SK-N-SH (cell line): ENCODE results near the gene RNASET2.
"Not testable (repeated sequence)": the region's sequence is repeated elsewhere in the genome, so short reads cannot be mapped to it uniquely, and the experiment has no call there.

Experiments
- CHD2 ChIP-seq: fragments of 150-350 bp; IDR thresholded peaks from 2 replicates; pipeline ENCODE4 v1.6.1; 2018; ENCODE audit warnings: low read length; ENCODE audit not compliant: partially characterized antibody
- CTCF ChIP-seq: fragments of 200-600 bp; sonication (generic); IDR thresholded peaks from 2 replicates; pipeline ENCODE4 v1.6.1; 2017; ENCODE audit warnings: antibody characterized with exemption, mild to moderate bottlenecking, moderate library complexity
- FOXM1 ChIP-seq: IDR thresholded peaks from 2 replicates; pipeline ENCODE4 v1.4.0; 2012; ENCODE audit warnings: low read depth, mild to moderate bottlenecking
- GABPA ChIP-seq: IDR thresholded peaks from 2 replicates; pipeline ENCODE4 v1.4.0; 2012; ENCODE audit warnings: low read depth, mild to moderate bottlenecking
- GATA2 ChIP-seq: sonication (generic); formaldehyde crosslinking; IDR thresholded peaks from 2 replicates; pipeline ENCODE4 v1.5.0; 2020; ENCODE audit warnings: mild to moderate bottlenecking, missing genetic modification reagents
- POLR2AphosphoS5 ChIP-seq: IDR thresholded peaks from 2 replicates; pipeline ENCODE4 v1.6.1; 2012; ENCODE audit warnings: low read depth, low read length
- RFX5 ChIP-seq: IDR thresholded peaks from 2 replicates; pipeline ENCODE4 v1.6.1; 2012; ENCODE audit warnings: mild to moderate bottlenecking, improper control_type of control experiment, low read length
- SIN3A ChIP-seq: IDR thresholded peaks from 2 replicates; pipeline ENCODE4 v1.6.1; 2012; ENCODE audit warnings: low read depth, mild to moderate bottlenecking, low read length, moderate library complexity, borderline replicate concordance
- SMC3 ChIP-seq: IDR thresholded peaks from 2 replicates; pipeline ENCODE4 v1.6.1; 2012; ENCODE audit warnings: low read depth, low read length, improper control_type of control experiment
- TCF12 ChIP-seq: IDR thresholded peaks from 2 replicates; pipeline ENCODE4 v1.4.0; 2012
- TEAD4 ChIP-seq: IDR thresholded peaks from 2 replicates; pipeline ENCODE4 v1.4.0; 2012; ENCODE audit warnings: mild to moderate bottlenecking, borderline replicate concordance; ENCODE audit not compliant: insufficient read depth
- TF ChIP-seq, protein P1 (sequence below): IDR thresholded peaks from 2 replicates; pipeline ENCODE4 v1.4.0; 2012; ENCODE audit warnings: low read depth
- TF ChIP-seq, protein P2 (sequence below): IDR thresholded peaks from 2 replicates; pipeline ENCODE4 v1.6.1; 2012; ENCODE audit warnings: mild to moderate bottlenecking, low read depth, low read length, moderate library complexity
- TF ChIP-seq, protein P3 (sequence below): fragments of 150-350 bp; IDR thresholded peaks from 2 replicates; pipeline ENCODE4 v1.6.1; 2017; ENCODE audit warnings: antibody characterized with exemption, low read length, low read depth, borderline replicate concordance

DNA sequence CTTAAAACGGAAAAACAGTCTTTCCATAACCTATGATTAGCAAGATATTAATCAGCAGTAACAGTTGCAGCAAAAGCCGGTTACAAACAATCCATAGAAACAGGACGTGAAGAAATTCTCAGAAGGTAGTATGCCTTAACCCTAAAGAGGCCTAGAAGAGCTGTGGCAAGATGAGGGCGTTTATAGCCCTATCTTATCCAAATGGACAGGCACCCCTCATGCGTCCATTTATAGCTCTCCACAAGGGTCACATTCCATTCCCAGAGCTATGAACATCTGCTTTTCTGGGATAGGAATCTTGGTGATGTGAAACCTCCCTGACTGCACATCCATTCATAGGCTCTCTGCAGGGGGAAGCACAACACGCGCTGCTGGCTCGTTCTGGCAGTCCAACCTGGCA, 40.9 kb downstream of the RNASET2 start:
- TF ChIP-seq RFX5, FOXM1, CTCF, POLR2AphosphoS5, CHD2, GABPA, TEAD4, SMC3, GATA2, TCF12, SIN3A: not testable (repeated sequence)
- TF ChIP-seq, protein P1, sequence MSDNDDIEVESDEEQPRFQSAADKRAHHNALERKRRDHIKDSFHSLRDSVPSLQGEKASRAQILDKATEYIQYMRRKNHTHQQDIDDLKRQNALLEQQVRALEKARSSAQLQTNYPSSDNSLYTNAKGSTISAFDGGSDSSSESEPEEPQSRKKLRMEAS: not testable (repeated sequence)
- TF ChIP-seq, protein P2, sequence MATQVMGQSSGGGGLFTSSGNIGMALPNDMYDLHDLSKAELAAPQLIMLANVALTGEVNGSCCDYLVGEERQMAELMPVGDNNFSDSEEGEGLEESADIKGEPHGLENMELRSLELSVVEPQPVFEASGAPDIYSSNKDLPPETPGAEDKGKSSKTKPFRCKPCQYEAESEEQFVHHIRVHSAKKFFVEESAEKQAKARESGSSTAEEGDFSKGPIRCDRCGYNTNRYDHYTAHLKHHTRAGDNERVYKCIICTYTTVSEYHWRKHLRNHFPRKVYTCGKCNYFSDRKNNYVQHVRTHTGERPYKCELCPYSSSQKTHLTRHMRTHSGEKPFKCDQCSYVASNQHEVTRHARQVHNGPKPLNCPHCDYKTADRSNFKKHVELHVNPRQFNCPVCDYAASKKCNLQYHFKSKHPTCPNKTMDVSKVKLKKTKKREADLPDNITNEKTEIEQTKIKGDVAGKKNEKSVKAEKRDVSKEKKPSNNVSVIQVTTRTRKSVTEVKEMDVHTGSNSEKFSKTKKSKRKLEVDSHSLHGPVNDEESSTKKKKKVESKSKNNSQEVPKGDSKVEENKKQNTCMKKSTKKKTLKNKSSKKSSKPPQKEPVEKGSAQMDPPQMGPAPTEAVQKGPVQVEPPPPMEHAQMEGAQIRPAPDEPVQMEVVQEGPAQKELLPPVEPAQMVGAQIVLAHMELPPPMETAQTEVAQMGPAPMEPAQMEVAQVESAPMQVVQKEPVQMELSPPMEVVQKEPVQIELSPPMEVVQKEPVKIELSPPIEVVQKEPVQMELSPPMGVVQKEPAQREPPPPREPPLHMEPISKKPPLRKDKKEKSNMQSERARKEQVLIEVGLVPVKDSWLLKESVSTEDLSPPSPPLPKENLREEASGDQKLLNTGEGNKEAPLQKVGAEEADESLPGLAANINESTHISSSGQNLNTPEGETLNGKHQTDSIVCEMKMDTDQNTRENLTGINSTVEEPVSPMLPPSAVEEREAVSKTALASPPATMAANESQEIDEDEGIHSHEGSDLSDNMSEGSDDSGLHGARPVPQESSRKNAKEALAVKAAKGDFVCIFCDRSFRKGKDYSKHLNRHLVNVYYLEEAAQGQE: not testable (repeated sequence)
- TF ChIP-seq, protein P3, sequence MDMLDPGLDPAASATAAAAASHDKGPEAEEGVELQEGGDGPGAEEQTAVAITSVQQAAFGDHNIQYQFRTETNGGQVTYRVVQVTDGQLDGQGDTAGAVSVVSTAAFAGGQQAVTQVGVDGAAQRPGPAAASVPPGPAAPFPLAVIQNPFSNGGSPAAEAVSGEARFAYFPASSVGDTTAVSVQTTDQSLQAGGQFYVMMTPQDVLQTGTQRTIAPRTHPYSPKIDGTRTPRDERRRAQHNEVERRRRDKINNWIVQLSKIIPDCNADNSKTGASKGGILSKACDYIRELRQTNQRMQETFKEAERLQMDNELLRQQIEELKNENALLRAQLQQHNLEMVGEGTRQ: not testable (repeated sequence)
